HL-60 (cell line): Measurements from ENCODE around the gene SLC18A2.

Source experiments
- DNase-seq, 2 experiments: peaks; one replicate each; pipeline ENCODE4 v3.0.0-alpha.2; 2010 to 2020; ENCODE audit warnings: low read depth in 1 of 2, low spot score in 1 of 2
- H3K27ac ChIP-seq: fragments of 250-450 bp; sonication (Bioruptor Pico); replicated peaks from 2 replicates; pipeline ENCODE4 v1.5.1; 2020; ENCODE audit warnings: mild to moderate bottlenecking, moderate library complexity
- H3K27me3 ChIP-seq: fragments of 250-450 bp; sonication (Bioruptor Pico); 2 replicates; pipeline ENCODE4 v1.5.1; 2021; ENCODE audit warnings: mild to moderate bottlenecking, moderate library complexity; ENCODE audit not compliant: insufficient read depth, poor library complexity, severe bottlenecking
- H3K4me3 ChIP-seq: replicated peaks from 2 replicates; pipeline ENCODE4 v1.5.1; 2011; ENCODE audit warnings: mild to moderate bottlenecking, control low read depth, low read length; ENCODE audit not compliant: insufficient read depth
- GABPA ChIP-seq: IDR thresholded peaks from 2 replicates; pipeline ENCODE4 v1.6.1; 2012; ENCODE audit warnings: low read depth
- POLR2AphosphoS5 ChIP-seq: IDR thresholded peaks from 2 replicates; pipeline ENCODE4 v1.6.1; 2012; ENCODE audit warnings: low read depth
- REST ChIP-seq: IDR thresholded peaks from 2 replicates; pipeline ENCODE4 v1.6.1; 2012; ENCODE audit warnings: low read depth; ENCODE audit not compliant: insufficient replicate concordance
- SPI1 ChIP-seq: IDR thresholded peaks from 2 replicates; pipeline ENCODE4 v1.6.1; 2012; ENCODE audit warnings: low read depth, mild to moderate bottlenecking, borderline replicate concordance
- TF ChIP-seq, protein P1 (sequence below): IDR thresholded peaks from one replicate; pipeline ENCODE4 v1.5.1; 2011; ENCODE audit warnings: low read length, control low read depth, inconsistent platforms; ENCODE audit not compliant: insufficient read depth

SLC18A2 gene

DNA sequence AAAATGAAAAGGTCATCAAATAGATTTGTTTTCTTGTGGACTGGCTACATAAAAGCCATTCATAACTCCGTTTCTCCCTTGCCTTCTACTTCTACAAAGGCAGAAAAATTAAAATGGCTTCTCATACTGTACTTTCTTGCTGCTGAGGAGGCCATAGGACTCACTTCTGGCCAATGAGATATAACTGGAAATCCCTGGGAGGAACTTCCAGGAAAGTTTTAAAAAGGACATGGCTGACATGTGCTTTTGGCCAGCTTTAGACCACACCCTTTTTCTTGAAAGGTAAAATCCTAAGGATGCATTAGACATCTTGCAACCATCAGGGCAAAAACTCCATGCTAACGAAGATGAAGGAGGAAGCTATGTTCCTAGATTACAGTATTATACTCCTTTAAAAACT, 75.8 kb downstream of the SLC18A2 start:
- no peak overlapping the region for H3K4me3 ChIP-seq
- H3K27ac ChIP-seq, result no peak overlapping the region
- TF ChIP-seq POLR2AphosphoS5 (no peak), SPI1 (no peak)
- TF ChIP-seq, protein P1, sequence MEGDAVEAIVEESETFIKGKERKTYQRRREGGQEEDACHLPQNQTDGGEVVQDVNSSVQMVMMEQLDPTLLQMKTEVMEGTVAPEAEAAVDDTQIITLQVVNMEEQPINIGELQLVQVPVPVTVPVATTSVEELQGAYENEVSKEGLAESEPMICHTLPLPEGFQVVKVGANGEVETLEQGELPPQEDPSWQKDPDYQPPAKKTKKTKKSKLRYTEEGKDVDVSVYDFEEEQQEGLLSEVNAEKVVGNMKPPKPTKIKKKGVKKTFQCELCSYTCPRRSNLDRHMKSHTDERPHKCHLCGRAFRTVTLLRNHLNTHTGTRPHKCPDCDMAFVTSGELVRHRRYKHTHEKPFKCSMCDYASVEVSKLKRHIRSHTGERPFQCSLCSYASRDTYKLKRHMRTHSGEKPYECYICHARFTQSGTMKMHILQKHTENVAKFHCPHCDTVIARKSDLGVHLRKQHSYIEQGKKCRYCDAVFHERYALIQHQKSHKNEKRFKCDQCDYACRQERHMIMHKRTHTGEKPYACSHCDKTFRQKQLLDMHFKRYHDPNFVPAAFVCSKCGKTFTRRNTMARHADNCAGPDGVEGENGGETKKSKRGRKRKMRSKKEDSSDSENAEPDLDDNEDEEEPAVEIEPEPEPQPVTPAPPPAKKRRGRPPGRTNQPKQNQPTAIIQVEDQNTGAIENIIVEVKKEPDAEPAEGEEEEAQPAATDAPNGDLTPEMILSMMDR, result no peak
- DNase-seq, result no peak
- no peaks in the 10 kb centered on the region for H3K27me3 ChIP-seq

- no peaks in the 10 kb centered on the region for H3K27me3 ChIP-seq
- DNase-seq, result no peak
- TF ChIP-seq POLR2AphosphoS5, result no peak
- TF ChIP-seq, protein P1, result peak; percentile 6
- H3K4me3 ChIP-seq, result no peak overlapping the region
- no peak overlapping the region for H3K27ac ChIP-seq
Observed at GRCh38 chr10:117318909-117319308, 78.0 kb downstream of the SLC18A2 start.

- peak in 1 of 2 experiments; percentile 8 for DNase-seq
- Histone ChIP-seq H3K4me3 (no peak overlapping the region), H3K27me3 (no peaks in the 10 kb centered on the region), H3K27ac (no peak overlapping the region)
- TF ChIP-seq POLR2AphosphoS5, result no peak
- TF ChIP-seq GABPA, result no peak
- TF ChIP-seq REST, result no peak
- no peak for TF ChIP-seq SPI1
- TF ChIP-seq, protein P1, result peak; percentile 38
Observed at GRCh38 chr10:117320050-117320665, 79.2 kb downstream of the SLC18A2 start.

DNA sequence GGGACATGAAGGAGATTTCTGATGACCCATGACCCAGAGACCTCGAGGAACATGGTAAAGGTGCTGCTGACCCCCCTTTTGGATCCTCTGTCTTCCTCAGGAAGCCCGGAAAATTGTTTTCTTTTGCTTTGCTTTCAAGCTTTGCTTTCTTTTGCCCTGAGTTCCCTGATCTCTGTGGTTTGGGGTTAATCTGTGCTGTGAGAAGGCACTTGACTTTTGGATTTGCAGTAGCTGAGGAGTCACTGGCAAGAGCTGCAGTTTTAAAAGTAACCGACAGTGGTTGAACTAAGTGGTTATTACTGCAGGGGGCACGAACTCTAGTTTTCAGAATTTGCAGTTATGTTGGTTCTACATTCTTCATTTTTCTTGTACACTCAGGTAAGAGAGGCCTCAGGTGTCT, 81.3 kb downstream of the SLC18A2 start:
- no peak for TF ChIP-seq GABPA
- no peak for TF ChIP-seq SPI1
- no peak for TF ChIP-seq POLR2AphosphoS5
- TF ChIP-seq, protein P1, result no peak
- no peak for TF ChIP-seq REST
- Histone ChIP-seq H3K27me3 (no peaks in the 10 kb centered on the region), H3K27ac (no peak overlapping the region), H3K4me3 (no peak overlapping the region)
- DNase-seq, result no peak
